Heart left ventricle (tissue), 13 donors: ENCODE measurements around the gene APH1A.

Source experiments
- CTCF ChIP-seq, 12 donors: fragments of 200-600 bp; sonication (generic) in 4 of 12; IDR thresholded peaks; one replicate each; pipeline versions ENCODE4 v1.5.0 to v1.8.0; 2018 to 2022; ENCODE audit warnings: antibody characterized with exemption in 12 of 12, mild to moderate bottlenecking in 5 of 12
- POLR2A ChIP-seq, 2 donors: fragments of 450-650 bp; IDR thresholded peaks; one replicate each; pipeline ENCODE4 v1.6.1; 2017; ENCODE audit warnings: antibody characterized with exemption in 2 of 2, mild to moderate bottlenecking in 2 of 2, moderate library complexity in 2 of 2
- donor health status: ischemic (EF 13 %, LVEDD 7.1; RV severe dilation, severe dysfunction).
- donor health status: DM: no; HTN: yes; CAD: no.
- donor health status: DM: no; HTN: no; CAD: no.
- donor health status: ischemic (EF 25% LVEDD 6.9; RV normal size, moderate dysfunction).
- donor health status: ischemic (EF 25% LVEDD 5.7; RV mildly dilated, moderate dysfunction).
- donor health status: ischemic (EF 35%, LVEDD 5.7; RV mildly dilated, moderate dysfunction).
- donor health status: nonischemic (EF 11% LVEDD 7.7; RV severe dilation, severe dysfunction).
- donor health status: DM: yes; HTN: yes; CAD: no.
- donor health status: PGD.
- donor health status: ischemic (EF 29% LVEDD 5.4; RV normal size, mild dysfunction).
- donor health status: nonischemic (EF 23%, LVEDD 6.1; RV moderate dilation, normal function).

- TF ChIP-seq CTCF (IDR thresholded peaks at IDR 0.05) (no peak), POLR2A (IDR thresholded peaks at IDR 0.05) (no peak)
These were observed 41.1 kb upstream of the APH1A start for GRCh38 chr1:150309758-150310508.
